ENCODE measurements around the gene B3GNT3. TPM values are rescaled to one million over a fixed set of nuclear protein-coding genes. Genes with fewer than 3 reads are reported as not detected.

B3GNT3 gene
- total and polyA plus RNA-seq, 2 donors (not counting 1 experiment from before 2014, with no cell fraction given): 0.06 TPM; not detected in 1

- Histone ChIP-seq H2AFZ (ENCODE audit: insufficient read depth, low read depth, low read length, poor library complexity, severe bottlenecking) (no peak overlapping the region), H3K4me2 (replicated peaks; ENCODE audit: low read depth, low read length, poor library complexity, severe bottlenecking) (no peak overlapping the region), H3K9me3 (ENCODE audit: control extremely low read depth in 1 of 3, control insufficient read depth in 2 of 3, insufficient read depth in 1 of 3, low read length in 2 of 3) (no peaks in the 10 kb centered on the region), H3K4me1 (ENCODE audit: control insufficient read depth in 2 of 2, insufficient read depth in 2 of 2, low read length in 2 of 2) (peaks cover 22 to 28% of the 10 kb centered on the region in 2 donors), H3K27ac (ENCODE audit: low read length in 2 of 2) (no peak overlapping the region), H3K27me3 (replicated peaks in 1 of 4; ENCODE audit: control extremely low read depth in 1 of 4, control insufficient read depth in 3 of 4, insufficient read depth in 4 of 4, low read length in 3 of 4) (no peaks in the 10 kb centered on the region), H3K4me3 (ENCODE audit: control extremely low read depth in 1 of 5, extremely low read depth in 1 of 5, insufficient read depth in 1 of 5, low read depth in 2 of 5, low read length in 4 of 5) (no peak overlapping the region), H3K79me2 (ENCODE audit: control insufficient read depth, insufficient read depth, low read length) (peaks cover 64% of the 10 kb centered on the region), H4K20me1 (ENCODE audit: control insufficient read depth, insufficient read depth, low read length, poor library complexity, severe bottlenecking) (peaks cover 27% of the 10 kb centered on the region), H3K9ac (ENCODE audit: low read length) (no peak overlapping the region), H3K36me3 (replicated peaks in 1 of 2; ENCODE audit: control extremely low read depth in 1 of 2, control insufficient read depth in 1 of 2, extremely low read depth in 1 of 2, insufficient read depth in 2 of 2, low read length in 1 of 2) (peaks cover 9 to 59% of the 10 kb centered on the region in 2 experiments)
- WGBS (ENCODE audit: insufficient coverage): no CpG with 5 or more reads among the region's 4 CpGs
- no peak overlapping the region for H3K4me3 Mint-ChIP-seq
- no peaks in the 10 kb centered on the region for H3K9me3 Mint-ChIP-seq (ENCODE audit: insufficient read depth)
- peaks cover 55% of the 10 kb centered on the region for H3K4me1 Mint-ChIP-seq
- ChIA-PET POLR2A (interaction anchor here (0.6 kb wide), 1 partner anchor 63 kb away, joined by 10 read pairs; no protein-coding TSS in a partner anchor), CTCF (interaction anchor here (0.6 to 1.3 kb wide), 3 partner anchors 12 to 784 kb away, joined by 3 read pairs; no protein-coding TSS in a partner anchor)
- ATAC-seq (ENCODE audit: low read depth): no peak
- no peaks in the 10 kb centered on the region for H3K27me3 Mint-ChIP-seq
- no peak for DNase-seq
- no peak for TF ChIP-seq EZH2 (IDR thresholded peaks at IDR 0.05; ENCODE audit: borderline replicate concordance, insufficient read depth, low read depth, low read length, poor library complexity, severe bottlenecking)
- TF ChIP-seq, protein P1, sequence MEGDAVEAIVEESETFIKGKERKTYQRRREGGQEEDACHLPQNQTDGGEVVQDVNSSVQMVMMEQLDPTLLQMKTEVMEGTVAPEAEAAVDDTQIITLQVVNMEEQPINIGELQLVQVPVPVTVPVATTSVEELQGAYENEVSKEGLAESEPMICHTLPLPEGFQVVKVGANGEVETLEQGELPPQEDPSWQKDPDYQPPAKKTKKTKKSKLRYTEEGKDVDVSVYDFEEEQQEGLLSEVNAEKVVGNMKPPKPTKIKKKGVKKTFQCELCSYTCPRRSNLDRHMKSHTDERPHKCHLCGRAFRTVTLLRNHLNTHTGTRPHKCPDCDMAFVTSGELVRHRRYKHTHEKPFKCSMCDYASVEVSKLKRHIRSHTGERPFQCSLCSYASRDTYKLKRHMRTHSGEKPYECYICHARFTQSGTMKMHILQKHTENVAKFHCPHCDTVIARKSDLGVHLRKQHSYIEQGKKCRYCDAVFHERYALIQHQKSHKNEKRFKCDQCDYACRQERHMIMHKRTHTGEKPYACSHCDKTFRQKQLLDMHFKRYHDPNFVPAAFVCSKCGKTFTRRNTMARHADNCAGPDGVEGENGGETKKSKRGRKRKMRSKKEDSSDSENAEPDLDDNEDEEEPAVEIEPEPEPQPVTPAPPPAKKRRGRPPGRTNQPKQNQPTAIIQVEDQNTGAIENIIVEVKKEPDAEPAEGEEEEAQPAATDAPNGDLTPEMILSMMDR (IDR thresholded peaks at IDR 0.05): no peak
- intact Hi-C loops (cut with micrococcal nuclease): no loop called here
- H3K27ac Mint-ChIP-seq: peak overlapping the region; percentile 28
Measured at GRCh38 chr19:17761148-17761547, 33.8 kb upstream of the B3GNT3 start.

DNA sequence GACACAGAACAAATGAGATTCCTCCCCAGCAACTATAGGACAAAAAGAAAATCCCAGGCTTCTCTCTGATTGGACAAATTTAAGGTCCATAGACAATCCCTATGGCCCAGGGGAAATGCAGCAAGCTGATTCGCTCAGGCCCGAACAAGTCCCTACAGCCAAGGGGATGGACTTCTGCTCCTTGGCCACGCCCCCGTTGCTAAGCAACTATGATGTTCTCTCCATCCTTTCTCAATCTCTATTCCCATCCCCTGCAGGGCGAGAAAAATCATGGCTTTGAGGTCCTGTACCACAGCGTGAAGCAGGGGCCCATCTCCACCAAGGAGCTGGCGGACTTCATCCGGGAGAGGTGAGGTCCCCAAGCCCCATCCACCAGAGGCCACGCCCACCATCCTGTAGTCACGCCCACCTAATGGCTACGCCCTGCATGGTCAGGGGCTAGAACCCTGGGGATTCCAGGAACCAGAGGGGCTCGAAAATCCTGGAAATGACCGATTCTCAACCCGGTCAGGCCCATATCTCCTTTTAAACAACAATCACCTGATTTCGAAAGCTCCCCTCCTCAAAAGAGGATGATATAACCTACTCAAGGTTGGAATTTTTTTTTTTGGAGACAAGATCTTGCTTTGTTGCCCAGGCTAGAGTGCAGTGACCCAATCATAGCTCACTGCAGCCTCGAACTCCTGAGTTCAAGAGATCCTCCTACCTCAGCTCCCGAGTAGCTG lies 32.3 kb upstream of the B3GNT3 start:
- Histone ChIP-seq H3K9me3 (ENCODE audit: control extremely low read depth in 1 of 3, control insufficient read depth in 2 of 3, insufficient read depth in 1 of 3, low read length in 2 of 3) (no peaks in the 10 kb centered on the region), H3K4me3 (ENCODE audit: control extremely low read depth in 1 of 5, extremely low read depth in 1 of 5, insufficient read depth in 1 of 5, low read depth in 2 of 5, low read length in 4 of 5) (no peak overlapping the region), H4K20me1 (ENCODE audit: control insufficient read depth, insufficient read depth, low read length, poor library complexity, severe bottlenecking) (peaks cover 35% of the 10 kb centered on the region), H3K27ac (ENCODE audit: low read length in 2 of 2) (no peak overlapping the region), H3K36me3 (replicated peaks in 1 of 2; ENCODE audit: control extremely low read depth in 1 of 2, control insufficient read depth in 1 of 2, extremely low read depth in 1 of 2, insufficient read depth in 2 of 2, low read length in 1 of 2) (peaks cover 6 to 63% of the 10 kb centered on the region in 2 experiments), H3K79me2 (ENCODE audit: control insufficient read depth, insufficient read depth, low read length) (peaks cover 63% of the 10 kb centered on the region), H3K4me2 (replicated peaks; ENCODE audit: low read depth, low read length, poor library complexity, severe bottlenecking) (no peak overlapping the region), H3K9ac (ENCODE audit: low read length) (no peak overlapping the region), H3K27me3 (replicated peaks in 1 of 4; ENCODE audit: control extremely low read depth in 1 of 4, control insufficient read depth in 3 of 4, insufficient read depth in 4 of 4, low read length in 3 of 4) (no peaks in the 10 kb centered on the region), H2AFZ (ENCODE audit: insufficient read depth, low read depth, low read length, poor library complexity, severe bottlenecking) (no peak overlapping the region), H3K4me1 (ENCODE audit: control insufficient read depth in 2 of 2, insufficient read depth in 2 of 2, low read length in 2 of 2) (peaks cover 16 to 22% of the 10 kb centered on the region in 2 donors)
- Mint-ChIP-seq H3K4me3 (no peak overlapping the region), H3K27ac (no peak overlapping the region), H3K9me3 (ENCODE audit: insufficient read depth) (no peaks in the 10 kb centered on the region), H3K27me3 (no peaks in the 10 kb centered on the region), H3K4me1 (peaks cover 50% of the 10 kb centered on the region)
- intact Hi-C loops (cut with micrococcal nuclease): no loop called here
- ATAC-seq (ENCODE audit: low read depth) (no peak), DNase-seq (no peak)
- POLR2A ChIA-PET: interaction anchor here (0.7 to 0.9 kb wide), 3 partner anchors 8 to 28 kb away, joined by 4 to 14 read pairs (median 6); no protein-coding TSS in a partner anchor
- TF ChIP-seq EZH2 (IDR thresholded peaks at IDR 0.05; ENCODE audit: borderline replicate concordance, insufficient read depth, low read depth, low read length, poor library complexity, severe bottlenecking): no peak
- TF ChIP-seq, protein P1 (IDR thresholded peaks at IDR 0.05): no peak
- CTCF ChIA-PET: interaction anchor here (0.7 to 1.5 kb wide), 7 partner anchors 8 to 234 kb away, joined by 3 to 7 read pairs (median 4); no protein-coding TSS in a partner anchor
- 94% methylated on average over 14 of the region's 17 CpGs for WGBS (ENCODE audit: insufficient coverage)

Measured in B cell (primary cell).